ENCODE measurements around the gene CDK17. TPM values are rescaled to one million over a fixed set of nuclear protein-coding genes. Genes with fewer than 3 reads are reported as not detected.

The CDK17 gene
- total RNA-seq, 2 donors from 2014 or later, result 13.2 to 23.4 TPM

- Histone ChIP-seq H3K4me1 (no peaks in the 10 kb centered on the region), H3K9me3 (no peaks in the 10 kb centered on the region), H3K4me3 (no peak overlapping the region), H3K36me3 (no peaks in the 10 kb centered on the region), H3K27me3 (no peaks in the 10 kb centered on the region), H3K9ac (ENCODE audit: low read depth in 2 of 2, low read length in 2 of 2) (peak overlapping the region in 1 of 2 donors; percentile 51), H3K27ac (peak overlapping the region; percentile 60)
- TF ChIP-seq, protein P1, sequence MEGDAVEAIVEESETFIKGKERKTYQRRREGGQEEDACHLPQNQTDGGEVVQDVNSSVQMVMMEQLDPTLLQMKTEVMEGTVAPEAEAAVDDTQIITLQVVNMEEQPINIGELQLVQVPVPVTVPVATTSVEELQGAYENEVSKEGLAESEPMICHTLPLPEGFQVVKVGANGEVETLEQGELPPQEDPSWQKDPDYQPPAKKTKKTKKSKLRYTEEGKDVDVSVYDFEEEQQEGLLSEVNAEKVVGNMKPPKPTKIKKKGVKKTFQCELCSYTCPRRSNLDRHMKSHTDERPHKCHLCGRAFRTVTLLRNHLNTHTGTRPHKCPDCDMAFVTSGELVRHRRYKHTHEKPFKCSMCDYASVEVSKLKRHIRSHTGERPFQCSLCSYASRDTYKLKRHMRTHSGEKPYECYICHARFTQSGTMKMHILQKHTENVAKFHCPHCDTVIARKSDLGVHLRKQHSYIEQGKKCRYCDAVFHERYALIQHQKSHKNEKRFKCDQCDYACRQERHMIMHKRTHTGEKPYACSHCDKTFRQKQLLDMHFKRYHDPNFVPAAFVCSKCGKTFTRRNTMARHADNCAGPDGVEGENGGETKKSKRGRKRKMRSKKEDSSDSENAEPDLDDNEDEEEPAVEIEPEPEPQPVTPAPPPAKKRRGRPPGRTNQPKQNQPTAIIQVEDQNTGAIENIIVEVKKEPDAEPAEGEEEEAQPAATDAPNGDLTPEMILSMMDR (IDR thresholded peaks at IDR 0.05), result no peak
- intact Hi-C loops (cut with DNase I), result no loop called here
- peak; percentile 35 for DNase-seq
Measured at GRCh38 chr12:96241846-96242256, 158.4 kb downstream of the CDK17 start.

DNA sequence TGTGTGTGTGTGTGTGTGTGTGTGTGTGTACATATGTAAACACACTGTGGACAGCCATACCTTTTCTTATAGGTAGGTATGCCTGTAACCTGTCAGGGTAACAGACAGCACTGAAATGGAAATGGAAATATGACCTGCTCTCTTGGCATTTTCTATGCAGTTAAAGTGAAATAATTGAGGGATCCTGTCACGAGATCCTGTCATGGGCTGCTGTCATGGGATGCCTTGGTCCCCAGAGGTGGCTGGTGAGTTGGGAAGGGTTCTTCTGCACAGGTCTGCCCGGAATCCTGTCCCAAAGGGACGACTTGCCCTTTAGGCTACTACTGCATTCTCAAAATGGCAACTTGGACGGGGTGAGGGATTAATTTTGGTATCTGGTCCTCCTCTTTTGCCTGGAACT is 158.8 kb downstream of the CDK17 start:
- TF ChIP-seq, protein P1 (IDR thresholded peaks at IDR 0.05), result no peak
- no peaks in the 10 kb centered on the region for H3K27me3 ChIP-seq
- no peaks in the 10 kb centered on the region for H3K36me3 ChIP-seq
- peak overlapping the region in 1 of 2 donors; percentile 51 for H3K9ac ChIP-seq (ENCODE audit: low read depth in 2 of 2, low read length in 2 of 2)
- intact Hi-C loops (cut with DNase I), result no loop called here
- no peaks in the 10 kb centered on the region for H3K4me1 ChIP-seq
- DNase-seq, result no peak
- H3K9me3 ChIP-seq, result no peaks in the 10 kb centered on the region
- H3K4me3 ChIP-seq, result no peak overlapping the region
- peak overlapping the region; percentile 60 for H3K27ac ChIP-seq

GRCh38 chr12:96240656-96241055 is 159.6 kb downstream of the CDK17 start:
- Histone ChIP-seq H3K36me3 (no peaks in the 10 kb centered on the region), H3K9ac (ENCODE audit: low read depth in 2 of 2, low read length in 2 of 2) (peak overlapping the region in 1 of 2 donors; percentile 38), H3K9me3 (no peaks in the 10 kb centered on the region), H3K27me3 (no peaks in the 10 kb centered on the region), H3K4me1 (no peaks in the 10 kb centered on the region), H3K4me3 (no peak overlapping the region), H3K27ac (no peak overlapping the region)
- DNase-seq, result no peak
- TF ChIP-seq, protein P1 (IDR thresholded peaks at IDR 0.05), result no peak
- intact Hi-C loops (cut with DNase I), result no loop called here

- Histone ChIP-seq H3K4me1 (no peaks in the 10 kb centered on the region), H3K36me3 (no peaks in the 10 kb centered on the region), H3K4me3 (no peak overlapping the region), H3K27me3 (no peaks in the 10 kb centered on the region), H3K27ac (peak overlapping the region; percentile 60), H3K9me3 (no peaks in the 10 kb centered on the region), H3K9ac (ENCODE audit: low read depth in 2 of 2, low read length in 2 of 2) (peak overlapping the region in 1 of 2 donors; percentile 38)
- no peak for DNase-seq
- TF ChIP-seq, protein P1 (IDR thresholded peaks at IDR 0.05), result no peak
- intact Hi-C loops (cut with DNase I), result no loop called here
Measured at GRCh38 chr12:96239711-96240635, 160.3 kb downstream of the CDK17 start.

- Histone ChIP-seq H3K4me1 (no peaks in the 10 kb centered on the region), H3K9ac (ENCODE audit: low read depth in 2 of 2, low read length in 2 of 2) (peak overlapping the region; percentile 16 to 29), H3K27me3 (no peaks in the 10 kb centered on the region), H3K9me3 (no peaks in the 10 kb centered on the region), H3K4me3 (no peak overlapping the region), H3K36me3 (no peaks in the 10 kb centered on the region), H3K27ac (peak overlapping the region; percentile 60)
- no peak for DNase-seq
- intact Hi-C loops (cut with DNase I), result no loop called here
- TF ChIP-seq, protein P1 (IDR thresholded peaks at IDR 0.05), result no peak
Measured at GRCh38 chr12:96238336-96239047, 161.7 kb downstream of the CDK17 start.

All from colonic mucosa (tissue), 4 donors.